ENCODE measurements around the gene MBNL2. TPM values are rescaled to one million over a fixed set of nuclear protein-coding genes. Genes with fewer than 3 reads are reported as not detected.
A peak's percentile ranks its signal among the peaks of the same experiment; 100 is the strongest.

MBNL2 gene
- total and polyA plus RNA-seq, 2 of the 13 experiments (the other 11 are each of a cell fraction or from before 2014, with no cell fraction given): 30.8 to 59.0 TPM

DNA sequence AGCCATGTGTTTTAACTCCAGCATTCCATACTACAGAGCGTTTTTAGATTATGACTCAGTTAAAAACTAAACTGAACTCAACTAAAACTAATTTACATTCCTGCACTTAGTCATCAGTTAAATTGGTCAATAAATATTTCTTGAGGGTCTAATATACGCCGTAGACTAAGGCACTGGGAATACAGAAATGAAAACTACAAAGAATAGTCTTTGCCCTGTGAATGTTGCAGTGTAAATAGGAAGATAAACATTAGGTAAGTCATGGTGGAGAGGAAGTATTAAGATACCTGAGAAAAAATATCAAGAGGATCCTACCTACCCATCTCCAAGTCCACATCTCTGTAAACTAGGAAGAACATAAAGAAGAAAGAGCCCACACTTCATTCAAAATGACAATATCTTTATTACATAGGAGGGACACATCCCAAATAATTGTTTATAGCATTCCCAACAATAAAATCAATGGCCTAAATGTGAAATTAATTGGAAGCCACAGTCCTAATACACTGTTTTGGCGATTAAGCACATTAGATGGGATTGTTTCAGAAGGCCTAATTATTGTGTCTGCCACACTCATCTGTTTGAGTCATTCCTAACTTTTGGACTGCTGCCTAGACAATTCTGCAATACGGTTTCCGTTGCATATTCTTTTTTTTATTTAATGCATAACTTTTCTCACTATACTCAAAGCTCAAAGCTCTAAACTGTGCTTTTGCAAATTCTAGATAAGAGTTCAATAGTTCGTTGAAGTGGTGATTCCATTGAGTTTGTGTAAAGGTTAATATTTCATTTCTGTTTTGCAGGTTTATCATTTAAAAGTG, 52.9 kb downstream of the MBNL2 start (continued):
- TF ChIP-seq ZNF256 (CRISPR knock-in tag; conservative IDR thresholded peaks at IDR 0.05) (no peak), SAP130 (CRISPR knock-in tag; IDR thresholded peaks at IDR 0.05; ENCODE audit: low read depth) (peak; percentile 85), ONECUT2 (CRISPR knock-in tag; IDR thresholded peaks at IDR 0.05) (no peak), NCOA5 (CRISPR knock-in tag; IDR thresholded peaks at IDR 0.05) (no peak), MTF1 (CRISPR knock-in tag; IDR thresholded peaks at IDR 0.05) (no peak), RORA (CRISPR knock-in tag; IDR thresholded peaks at IDR 0.05) (no peak), ZNF382 (CRISPR knock-in tag; IDR thresholded peaks at IDR 0.05; ENCODE audit: borderline replicate concordance) (no peak), FOSL1 (CRISPR knock-in tag; IDR thresholded peaks at IDR 0.05; ENCODE audit: borderline replicate concordance) (peak; percentile 95; the same call in 1 of the 2 replicates), ZSCAN22 (CRISPR knock-in tag; IDR thresholded peaks at IDR 0.05) (no peak), PAWR (CRISPR knock-in tag; IDR thresholded peaks at IDR 0.05; ENCODE audit: borderline replicate concordance) (no peak), KLF12 (CRISPR knock-in tag; IDR thresholded peaks at IDR 0.05; ENCODE audit: borderline replicate concordance) (peak; percentile 26; the same call in 1 of the 2 replicates), TEAD2 (CRISPR knock-in tag; IDR thresholded peaks at IDR 0.05) (no peak), PCBP1 (IDR thresholded peaks at IDR 0.05; ENCODE audit: borderline replicate concordance, low read depth, low read length) (no peak), ZBTB7A (CRISPR knock-in tag; IDR thresholded peaks at IDR 0.05) (no peak), ZKSCAN8 (CRISPR knock-in tag; IDR thresholded peaks at IDR 0.05; ENCODE audit: borderline replicate concordance) (peak; percentile 78), ZNF598 (CRISPR knock-in tag; IDR thresholded peaks at IDR 0.05; ENCODE audit: borderline replicate concordance) (no peak), MLLT10 (CRISPR knock-in tag; IDR thresholded peaks at IDR 0.05) (no peak), NFKBIZ (CRISPR knock-in tag; IDR thresholded peaks at IDR 0.05) (peak; percentile 65; the same call in 1 of the 2 replicates)
- TF ChIP-seq, protein P1, sequence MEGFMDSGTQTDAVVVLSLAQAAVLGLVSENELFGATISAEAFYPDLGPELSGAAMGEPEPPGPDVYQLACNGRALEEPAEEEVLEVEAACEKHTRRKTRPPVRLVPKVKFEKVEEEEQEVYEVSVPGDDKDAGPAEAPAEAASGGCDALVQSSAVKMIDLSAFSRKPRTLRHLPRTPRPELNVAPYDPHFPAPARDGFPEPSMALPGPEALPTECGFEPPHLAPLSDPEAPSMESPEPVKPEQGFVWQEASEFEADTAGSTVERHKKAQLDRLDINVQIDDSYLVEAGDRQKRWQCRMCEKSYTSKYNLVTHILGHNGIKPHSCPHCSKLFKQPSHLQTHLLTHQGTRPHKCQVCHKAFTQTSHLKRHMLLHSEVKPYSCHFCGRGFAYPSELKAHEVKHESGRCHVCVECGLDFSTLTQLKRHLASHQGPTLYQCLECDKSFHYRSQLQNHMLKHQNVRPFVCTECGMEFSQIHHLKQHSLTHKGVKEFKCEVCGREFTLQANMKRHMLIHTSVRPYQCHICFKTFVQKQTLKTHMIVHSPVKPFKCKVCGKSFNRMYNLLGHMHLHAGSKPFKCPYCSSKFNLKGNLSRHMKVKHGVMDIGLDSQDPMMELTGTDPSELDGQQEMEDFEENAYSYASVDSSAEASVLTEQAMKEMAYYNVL (CRISPR knock-in tag; IDR thresholded peaks at IDR 0.05; ENCODE audit: borderline replicate concordance): no peak
- TF ChIP-seq, protein P2, sequence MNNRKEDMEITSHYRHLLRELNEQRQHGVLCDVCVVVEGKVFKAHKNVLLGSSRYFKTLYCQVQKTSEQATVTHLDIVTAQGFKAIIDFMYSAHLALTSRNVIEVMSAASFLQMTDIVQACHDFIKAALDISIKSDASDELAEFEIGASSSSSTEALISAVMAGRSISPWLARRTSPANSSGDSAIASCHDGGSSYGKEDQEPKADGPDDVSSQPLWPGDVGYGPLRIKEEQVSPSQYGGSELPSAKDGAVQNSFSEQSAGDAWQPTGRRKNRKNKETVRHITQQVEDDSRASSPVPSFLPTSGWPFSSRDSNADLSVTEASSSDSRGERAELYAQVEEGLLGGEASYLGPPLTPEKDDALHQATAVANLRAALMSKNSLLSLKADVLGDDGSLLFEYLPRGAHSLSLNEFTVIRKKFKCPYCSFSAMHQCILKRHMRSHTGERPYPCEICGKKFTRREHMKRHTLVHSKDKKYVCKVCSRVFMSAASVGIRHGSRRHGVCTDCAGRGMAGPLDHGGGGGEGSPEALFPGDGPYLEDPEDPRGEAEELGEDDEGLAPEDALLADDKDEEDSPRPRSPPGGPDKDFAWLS (CRISPR knock-in tag; IDR thresholded peaks at IDR 0.05; ENCODE audit: borderline replicate concordance): no peak
- TF ChIP-seq, protein P3, sequence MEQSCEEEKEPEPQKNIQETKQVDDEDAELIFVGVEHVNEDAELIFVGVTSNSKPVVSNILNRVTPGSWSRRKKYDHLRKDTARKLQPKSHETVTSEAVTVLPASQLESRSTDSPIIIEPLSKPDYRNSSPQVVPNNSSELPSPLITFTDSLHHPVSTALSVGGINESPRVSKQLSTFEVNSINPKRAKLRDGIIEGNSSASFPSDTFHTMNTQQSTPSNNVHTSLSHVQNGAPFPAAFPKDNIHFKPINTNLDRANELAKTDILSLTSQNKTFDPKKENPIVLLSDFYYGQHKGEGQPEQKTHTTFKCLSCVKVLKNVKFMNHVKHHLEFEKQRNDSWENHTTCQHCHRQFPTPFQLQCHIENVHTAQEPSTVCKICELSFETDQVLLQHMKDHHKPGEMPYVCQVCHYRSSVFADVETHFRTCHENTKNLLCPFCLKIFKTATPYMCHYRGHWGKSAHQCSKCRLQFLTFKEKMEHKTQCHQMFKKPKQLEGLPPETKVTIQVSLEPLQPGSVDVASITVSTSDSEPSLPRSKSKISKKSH (CRISPR knock-in tag; IDR thresholded peaks at IDR 0.05; ENCODE audit: borderline replicate concordance): no peak
- TF ChIP-seq, protein P4, sequence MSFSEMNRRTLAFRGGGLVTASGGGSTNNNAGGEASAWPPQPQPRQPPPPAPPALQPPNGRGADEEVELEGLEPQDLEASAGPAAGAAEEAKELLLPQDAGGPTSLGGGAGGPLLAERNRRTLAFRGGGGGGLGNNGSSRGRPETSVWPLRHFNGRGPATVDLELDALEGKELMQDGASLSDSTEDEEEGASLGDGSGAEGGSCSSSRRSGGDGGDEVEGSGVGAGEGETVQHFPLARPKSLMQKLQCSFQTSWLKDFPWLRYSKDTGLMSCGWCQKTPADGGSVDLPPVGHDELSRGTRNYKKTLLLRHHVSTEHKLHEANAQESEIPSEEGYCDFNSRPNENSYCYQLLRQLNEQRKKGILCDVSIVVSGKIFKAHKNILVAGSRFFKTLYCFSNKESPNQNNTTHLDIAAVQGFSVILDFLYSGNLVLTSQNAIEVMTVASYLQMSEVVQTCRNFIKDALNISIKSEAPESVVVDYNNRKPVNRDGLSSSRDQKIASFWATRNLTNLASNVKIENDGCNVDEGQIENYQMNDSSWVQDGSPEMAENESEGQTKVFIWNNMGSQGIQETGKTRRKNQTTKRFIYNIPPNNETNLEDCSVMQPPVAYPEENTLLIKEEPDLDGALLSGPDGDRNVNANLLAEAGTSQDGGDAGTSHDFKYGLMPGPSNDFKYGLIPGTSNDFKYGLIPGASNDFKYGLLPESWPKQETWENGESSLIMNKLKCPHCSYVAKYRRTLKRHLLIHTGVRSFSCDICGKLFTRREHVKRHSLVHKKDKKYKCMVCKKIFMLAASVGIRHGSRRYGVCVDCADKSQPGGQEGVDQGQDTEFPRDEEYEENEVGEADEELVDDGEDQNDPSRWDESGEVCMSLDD (CRISPR knock-in tag; IDR thresholded peaks at IDR 0.05; ENCODE audit: borderline replicate concordance): no peak
